GM10266 (cell line): ENCODE measurements around the gene LNP1.
A peak's percentile ranks its signal among the peaks of the same experiment; 100 is the strongest.

ENCODE experiments used
- DNase-seq: peaks from one replicate; pipeline ENCODE4 v3.0.0; 2012; ENCODE audit errors: extremely low spot score
- CTCF ChIP-seq: IDR thresholded peaks from 2 replicates; pipeline ENCODE4 v1.5.1; 2012; ENCODE audit warnings: mild to moderate bottlenecking, low read depth; ENCODE audit not compliant: control insufficient read depth, insufficient read depth; ENCODE audit errors: missing control alignments

Gene LNP1

GRCh38 chr3:100480081-100480480 lies 78.7 kb downstream of the LNP1 start:
- DNase-seq = no peak
- TF ChIP-seq CTCF = no peak

GRCh38 chr3:100482176-100482575 lies 80.8 kb downstream of the LNP1 start:
- no peak for TF ChIP-seq CTCF
- no peak for DNase-seq

- DNase-seq = no peak
- TF ChIP-seq CTCF = no peak
Measured at GRCh38 chr3:100483529-100483928, 82.2 kb downstream of the LNP1 start.

- no peak for TF ChIP-seq CTCF
- DNase-seq = no peak
Measured at GRCh38 chr3:100486808-100487207, 85.5 kb downstream of the LNP1 start.

- no peak for TF ChIP-seq CTCF
Measured at GRCh38 chr3:100489118-100489517, 87.8 kb downstream of the LNP1 start.

GRCh38 chr3:100492059-100493006 lies 91.0 kb downstream of the LNP1 start, which contains the start of gene TMEM45A:
TSS of gene TMEM45A (plus strand) at chr3:100492619. CDS start at chr3:100555212, 62,593 bp downstream.
- peak; percentile 94 for DNase-seq
- no peak for TF ChIP-seq CTCF

More at GRCh38 chr3:100489118-100489517, 87.8 kb downstream of the LNP1 start:
- no peak for DNase-seq

- no peak for DNase-seq
- no peak for TF ChIP-seq CTCF
Measured at GRCh38 chr3:100496711-100497261, 95.4 kb downstream of the LNP1 start.
